HG02870 (cell line): Measurements from ENCODE around the gene DNAJC6.
A peak's percentile ranks its signal among the peaks of the same experiment; 100 is the strongest.
"Not testable (repeated sequence)": the region's sequence is repeated elsewhere in the genome, so short reads cannot be mapped to it uniquely, and the experiment has no call there.

ENCODE experiments used
- ATAC-seq: cut with Tn5 transposase; IDR thresholded peaks from one replicate; pipeline ENCODE4 v1.9.1; 2021; ENCODE audit warnings: mild to moderate bottlenecking, moderate library complexity; ENCODE audit not compliant: unreplicated experiment

DNAJC6 gene

GRCh38 chr1:65355031-65355712 is 45.8 kb downstream of the DNAJC6 start:
- no peak for ATAC-seq

- ATAC-seq, result no peak
Observed at GRCh38 chr1:65357291-65357960, 48.1 kb downstream of the DNAJC6 start.

- no peak for ATAC-seq
Observed at GRCh38 chr1:65359888-65360287, 50.5 kb downstream of the DNAJC6 start.

DNA sequence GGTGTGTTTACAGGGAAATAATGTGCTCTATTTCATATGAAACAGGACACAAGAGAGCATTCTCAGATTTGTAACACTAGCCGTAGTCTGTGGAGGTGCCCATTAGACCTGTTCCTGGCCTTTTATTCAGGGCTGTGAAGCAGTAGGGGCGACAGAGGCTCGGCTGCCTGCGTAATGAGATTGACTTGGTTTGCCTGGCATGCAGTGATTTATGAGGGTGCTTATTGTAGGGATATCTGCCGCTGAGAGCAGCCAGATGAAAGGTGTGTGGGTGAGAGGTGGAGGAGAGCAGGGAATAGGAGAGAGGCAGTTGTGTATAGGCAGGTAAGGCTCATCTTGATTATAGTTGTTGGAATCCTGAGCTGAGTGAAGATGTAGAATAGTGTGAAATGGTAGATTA is 51.3 kb downstream of the DNAJC6 start:
- no peak for ATAC-seq

DNA sequence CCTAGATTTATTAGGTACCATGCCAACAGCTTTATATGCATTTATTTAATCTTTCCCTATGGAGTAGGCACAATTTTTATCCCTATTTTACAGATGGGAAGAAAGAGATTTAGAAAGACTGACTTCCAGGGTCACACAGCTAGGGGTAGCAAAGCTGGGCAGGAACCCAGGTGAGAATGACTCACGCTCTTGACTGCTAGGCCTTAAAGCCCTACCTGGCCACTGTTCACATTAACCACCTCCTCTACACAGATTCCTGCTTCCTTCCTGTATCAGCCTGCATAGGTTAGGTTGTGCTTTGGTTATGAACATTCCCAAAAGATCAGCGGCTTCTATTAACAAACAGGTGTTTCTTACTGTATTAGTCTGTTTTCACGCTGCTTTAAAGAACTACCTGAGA is 53.2 kb downstream of the DNAJC6 start:
- no peak for ATAC-seq

- ATAC-seq, result no peak
Observed at GRCh38 chr1:65363484-65363883, 54.1 kb downstream of the DNAJC6 start.

- ATAC-seq, result no peak
Observed at GRCh38 chr1:65368403-65368802, 59.1 kb downstream of the DNAJC6 start.

- ATAC-seq, result no peak
Observed at GRCh38 chr1:65371544-65371943, 62.2 kb downstream of the DNAJC6 start.

DNA sequence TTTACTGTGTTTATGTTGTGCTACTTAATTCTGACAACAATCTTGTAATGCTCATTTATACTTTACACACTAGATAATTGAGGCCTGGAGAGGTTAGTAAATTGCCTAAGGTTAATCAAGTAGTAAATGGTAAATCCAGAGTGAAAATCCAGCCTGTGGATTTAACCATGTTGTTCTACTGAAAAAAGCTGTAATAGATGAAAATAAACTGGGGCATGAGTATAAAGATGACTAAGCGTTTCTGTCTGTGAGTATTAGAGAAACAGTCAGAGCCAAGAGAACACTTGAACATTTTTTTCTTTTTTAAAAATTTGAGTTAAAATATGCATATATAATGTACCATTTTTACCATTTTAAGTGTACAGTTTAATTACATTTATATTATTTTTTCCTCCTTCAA is 63.2 kb downstream of the DNAJC6 start:
- no peak for ATAC-seq

- ATAC-seq, result no peak
Observed at GRCh38 chr1:65377496-65378246, 68.3 kb downstream of the DNAJC6 start.

GRCh38 chr1:65378247-65378946 is 69.1 kb downstream of the DNAJC6 start:
- ATAC-seq, result no peak

- not testable (repeated sequence) for ATAC-seq
Observed at GRCh38 chr1:65384426-65384825, 75.1 kb downstream of the DNAJC6 start.

GRCh38 chr1:65386439-65386838 is 77.1 kb downstream of the DNAJC6 start:
- ATAC-seq, result no peak

GRCh38 chr1:65387821-65388220 is 78.5 kb downstream of the DNAJC6 start:
- ATAC-seq, result no peak

DNA sequence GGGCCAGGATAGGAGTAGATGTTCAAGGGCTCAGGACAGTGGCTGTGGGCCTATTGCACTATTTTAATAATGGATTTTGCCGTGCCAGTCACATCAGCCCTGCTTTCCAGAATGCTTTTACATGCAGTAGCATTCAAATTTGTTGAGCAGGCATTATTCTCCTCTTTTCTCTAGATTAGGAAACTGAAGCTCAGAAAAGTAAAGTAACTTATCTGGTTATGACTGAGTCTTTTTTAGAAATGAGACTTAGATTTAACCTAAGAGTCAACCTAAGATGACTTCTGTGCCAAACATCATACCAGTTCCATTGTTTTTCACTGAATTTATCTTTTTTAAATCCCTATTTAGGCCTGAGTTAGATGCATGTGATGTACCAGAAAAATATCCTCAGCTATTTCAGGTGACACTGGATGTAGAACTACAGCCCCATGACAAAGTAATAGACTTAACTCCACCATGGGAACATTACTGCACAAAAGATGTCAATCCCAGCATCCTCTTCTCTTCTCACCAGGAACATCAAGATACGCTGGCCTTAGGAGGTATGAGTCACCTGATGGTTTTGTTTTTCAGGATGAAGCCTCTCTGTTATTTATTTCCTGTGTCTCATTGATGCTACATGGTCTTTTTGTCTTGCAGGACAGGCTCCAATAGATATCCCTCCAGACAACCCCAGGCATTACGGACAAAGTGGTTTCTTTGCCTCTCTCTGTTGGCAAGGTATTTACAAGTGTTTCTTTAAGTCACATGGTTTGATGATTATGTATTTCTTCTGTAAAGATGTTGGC is 79.8 kb downstream of the DNAJC6 start:
- no peak for ATAC-seq

DNA sequence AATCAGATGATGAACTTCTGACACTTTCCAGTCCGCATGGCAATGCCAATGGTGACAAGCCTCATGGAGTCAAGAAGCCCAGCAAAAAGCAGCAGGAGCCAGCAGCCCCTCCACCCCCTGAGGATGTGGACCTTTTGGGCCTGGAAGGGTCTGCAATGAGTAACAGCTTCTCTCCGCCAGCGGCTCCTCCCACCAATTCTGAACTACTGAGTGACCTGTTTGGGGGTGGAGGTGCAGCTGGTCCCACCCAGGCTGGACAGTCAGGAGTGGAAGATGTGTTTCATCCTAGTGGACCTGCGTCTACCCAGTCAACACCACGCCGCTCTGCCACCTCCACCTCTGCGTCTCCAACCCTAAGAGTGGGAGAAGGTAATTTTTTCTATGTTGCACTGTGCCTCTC is 83.2 kb downstream of the DNAJC6 start:
- ATAC-seq, result no peak

DNA sequence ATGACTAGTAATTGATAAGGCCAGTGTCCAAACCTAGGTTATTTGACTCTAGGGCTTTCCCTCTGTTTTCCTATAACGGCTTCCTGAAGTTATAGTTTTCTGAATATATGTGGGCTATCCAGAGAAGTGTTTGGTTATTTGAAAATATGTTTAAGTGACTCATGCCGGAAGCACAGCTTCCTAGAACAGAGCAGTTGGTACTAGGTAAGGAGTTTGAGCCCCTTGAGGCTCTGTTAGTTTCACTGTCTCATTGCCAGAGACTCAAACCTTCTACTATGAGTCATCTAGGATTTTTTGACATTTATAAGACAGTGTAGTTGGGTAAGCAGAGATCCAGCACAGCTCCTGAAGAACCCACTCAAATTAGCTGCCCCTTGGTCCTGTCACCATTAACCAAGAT is 84.0 kb downstream of the DNAJC6 start:
- ATAC-seq, result peak; percentile 98

DNA sequence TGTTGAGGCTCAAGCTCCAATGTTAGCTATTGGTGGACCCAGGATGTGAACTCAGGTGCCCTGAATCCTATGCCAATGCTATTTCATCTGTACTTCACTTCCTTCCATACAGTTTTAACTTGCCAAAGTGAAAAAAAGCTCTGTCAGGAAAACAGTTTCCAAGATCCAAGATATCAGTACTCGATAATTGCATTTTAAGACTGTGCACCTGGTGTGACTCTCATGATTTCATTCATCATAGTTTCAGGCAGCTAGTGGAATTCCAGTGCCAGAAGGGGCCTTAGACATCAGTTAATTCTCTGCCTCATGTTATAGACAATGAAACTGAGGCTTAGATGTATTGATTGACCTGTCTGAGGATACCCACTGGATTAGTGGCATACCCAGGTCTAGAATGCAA is 84.6 kb downstream of the DNAJC6 start:
- ATAC-seq, result no peak

GRCh38 chr1:65395887-65396612 is 86.7 kb downstream of the DNAJC6 start:
- no peak for ATAC-seq

GRCh38 chr1:65398083-65398482 is 88.7 kb downstream of the DNAJC6 start:
- ATAC-seq, result no peak
